GM19324 (cell line): ENCODE measurements around the gene PRKCA.
"Not testable (repeated sequence)": the region's sequence is repeated elsewhere in the genome, so short reads cannot be mapped to it uniquely, and the experiment has no call there.

Experiments
- ATAC-seq: cut with Tn5 transposase; IDR thresholded peaks from one replicate; pipeline ENCODE4 v1.9.1; 2021; ENCODE audit warnings: mild to moderate bottlenecking, moderate library complexity; ENCODE audit not compliant: unreplicated experiment, low FRiP score

PRKCA gene

DNA sequence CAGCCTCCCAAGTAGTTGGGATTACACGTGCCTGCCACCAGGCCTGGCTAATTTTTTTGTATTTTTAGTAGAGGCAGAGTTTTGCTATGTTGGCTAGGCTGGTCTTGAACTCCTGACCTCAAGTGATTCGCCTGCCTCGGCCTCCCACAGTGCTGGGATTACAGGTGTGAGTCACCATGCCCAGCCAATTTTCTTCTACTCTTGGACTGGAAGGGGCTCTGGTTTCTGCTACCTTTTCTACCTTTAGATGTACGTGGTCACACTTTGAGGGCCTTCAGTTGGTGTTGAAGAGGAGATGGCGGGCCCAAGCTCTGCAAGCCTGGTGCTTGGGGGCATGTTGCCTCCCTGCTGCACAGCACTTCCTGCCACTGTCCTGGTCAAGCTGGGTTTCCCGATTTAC lies 173.6 kb downstream of the PRKCA start:
- ATAC-seq = no peak

DNA sequence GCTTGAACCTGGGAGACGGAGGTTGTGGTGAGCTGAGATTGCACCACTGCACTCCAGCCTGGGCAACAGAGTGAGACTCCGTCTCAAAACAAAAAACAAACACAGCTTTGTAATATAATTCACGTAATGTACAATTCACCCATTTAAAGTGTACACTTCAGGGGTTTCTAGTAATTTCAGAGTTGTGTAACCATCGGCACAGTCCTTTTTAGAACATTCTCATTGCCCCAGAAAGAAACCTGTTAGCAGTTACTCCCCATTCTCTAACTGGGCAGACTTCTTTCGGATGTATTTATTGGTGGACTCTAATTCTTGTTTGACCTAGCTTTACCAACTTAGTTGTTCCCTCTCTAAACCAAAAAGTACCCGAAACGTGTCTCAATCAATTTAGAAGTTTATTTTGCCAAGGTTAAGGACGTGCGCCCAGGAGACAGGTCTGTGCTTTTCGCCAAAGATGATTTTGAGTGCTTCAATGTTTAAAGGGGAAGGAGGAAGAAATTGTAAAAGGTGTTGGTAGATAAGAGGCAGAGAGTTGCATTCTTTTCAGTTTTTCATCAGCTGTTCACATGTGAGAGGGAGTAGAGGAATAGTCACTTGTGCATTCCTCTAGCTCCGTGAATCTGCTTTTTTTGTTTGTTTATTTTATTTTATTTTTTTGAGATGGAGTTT lies 175.3 kb downstream of the PRKCA start:
- no peak for ATAC-seq

DNA sequence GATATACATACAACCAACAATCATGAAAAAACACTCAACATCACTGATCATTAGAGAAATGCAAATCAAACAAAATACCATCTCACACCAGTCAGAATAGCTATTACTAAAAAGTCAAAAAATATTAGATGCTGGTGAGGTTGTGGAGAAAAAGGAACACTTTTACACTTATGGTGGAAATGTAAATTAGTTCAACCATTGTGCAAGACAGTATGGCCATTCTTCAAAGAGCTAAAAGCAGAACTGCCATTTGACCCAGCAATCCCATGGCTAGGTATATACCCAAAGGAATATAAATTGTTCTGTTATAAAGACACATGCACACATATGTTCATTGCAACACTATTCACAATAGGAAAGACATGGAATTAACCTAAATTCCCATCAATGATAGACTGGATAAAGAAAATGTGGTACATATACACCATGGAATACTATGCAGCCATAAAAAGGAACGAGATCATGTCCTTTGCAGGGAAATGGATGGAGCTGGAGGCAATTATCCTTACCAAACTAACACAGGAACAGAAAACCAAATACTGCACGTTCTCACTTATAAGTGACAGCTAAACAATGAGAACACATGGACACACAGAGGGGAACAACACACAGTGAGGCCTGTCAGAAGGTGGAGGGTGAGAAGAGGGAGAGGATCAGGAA lies 176.9 kb downstream of the PRKCA start:
- ATAC-seq = not testable (repeated sequence)

DNA sequence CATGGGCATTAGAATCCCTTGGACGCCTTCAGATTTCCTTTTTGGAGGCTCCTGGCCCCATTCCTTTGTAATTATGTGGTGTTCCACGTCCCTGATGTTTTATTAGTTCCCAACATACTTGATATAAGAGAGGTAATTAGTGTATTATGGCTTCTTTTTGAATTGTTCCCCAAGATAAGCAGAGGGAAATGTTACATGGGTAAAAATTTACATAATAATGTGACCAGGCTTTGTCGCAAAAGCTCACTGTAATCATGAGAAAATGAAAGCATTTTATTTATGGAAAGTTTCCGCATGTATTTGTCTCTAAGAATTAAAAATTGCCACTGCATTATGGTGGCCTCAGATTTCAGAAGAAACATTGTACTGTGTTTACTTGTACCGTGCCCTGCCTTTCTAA lies 177.8 kb downstream of the PRKCA start:
- no peak for ATAC-seq

DNA sequence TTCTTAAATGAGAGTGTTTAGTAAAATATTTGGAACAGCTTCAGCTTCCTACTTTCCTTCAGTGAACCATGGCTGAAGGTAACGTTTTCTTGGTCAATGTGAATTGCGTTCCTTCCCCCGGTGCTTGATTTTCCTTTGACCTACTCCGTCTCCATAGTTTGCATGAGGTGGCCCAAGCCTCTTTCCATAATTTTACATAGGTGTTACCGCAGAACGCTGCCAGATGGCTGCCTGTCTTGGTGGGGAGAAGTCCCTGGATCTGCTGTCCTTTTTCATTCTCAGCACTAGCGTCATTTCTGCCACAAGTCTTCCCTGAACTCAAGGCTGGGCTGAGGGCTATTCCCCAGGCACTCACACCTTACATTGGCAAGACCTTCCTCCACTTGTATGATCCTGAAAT lies 178.4 kb downstream of the PRKCA start:
- no peak for ATAC-seq

DNA sequence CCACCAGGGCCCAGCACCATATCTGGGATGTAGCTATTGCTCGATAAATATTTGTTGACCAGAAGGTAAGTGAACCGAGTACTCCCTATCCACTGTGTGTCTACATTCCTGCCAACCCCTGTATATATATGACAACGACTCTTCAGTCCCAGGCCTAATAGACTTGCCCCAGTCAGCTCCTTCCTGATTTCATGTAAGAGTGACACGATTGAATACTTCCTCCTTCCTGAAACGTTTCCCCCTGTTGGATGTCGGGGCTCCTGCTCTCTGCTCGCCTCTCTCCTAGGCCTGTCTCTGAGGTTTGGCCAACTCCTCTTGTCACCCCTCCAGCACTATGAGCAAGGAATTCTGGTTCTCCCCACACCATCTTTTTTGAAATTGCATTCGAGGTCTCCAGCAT lies 178.9 kb downstream of the PRKCA start:
- no peak for ATAC-seq

DNA sequence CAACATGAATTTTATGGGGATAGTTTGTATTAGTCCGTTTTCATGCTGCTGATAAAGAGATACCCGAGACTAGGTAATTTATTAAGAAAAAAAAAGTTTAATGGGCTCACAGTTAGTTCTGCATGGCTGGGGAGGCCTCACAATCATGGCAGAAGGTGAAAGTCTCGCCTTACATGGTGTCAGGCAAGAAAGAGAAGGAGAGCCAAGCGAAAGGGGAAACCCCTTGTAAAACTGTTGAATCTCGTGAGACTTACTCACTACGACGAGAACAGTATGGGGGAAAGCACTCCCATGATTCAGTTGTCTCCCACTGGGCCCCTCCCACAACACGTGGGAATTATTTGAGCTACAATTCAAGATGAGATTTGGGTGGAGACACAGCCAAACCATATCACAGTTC lies 181.5 kb downstream of the PRKCA start:
- no peak for ATAC-seq

DNA sequence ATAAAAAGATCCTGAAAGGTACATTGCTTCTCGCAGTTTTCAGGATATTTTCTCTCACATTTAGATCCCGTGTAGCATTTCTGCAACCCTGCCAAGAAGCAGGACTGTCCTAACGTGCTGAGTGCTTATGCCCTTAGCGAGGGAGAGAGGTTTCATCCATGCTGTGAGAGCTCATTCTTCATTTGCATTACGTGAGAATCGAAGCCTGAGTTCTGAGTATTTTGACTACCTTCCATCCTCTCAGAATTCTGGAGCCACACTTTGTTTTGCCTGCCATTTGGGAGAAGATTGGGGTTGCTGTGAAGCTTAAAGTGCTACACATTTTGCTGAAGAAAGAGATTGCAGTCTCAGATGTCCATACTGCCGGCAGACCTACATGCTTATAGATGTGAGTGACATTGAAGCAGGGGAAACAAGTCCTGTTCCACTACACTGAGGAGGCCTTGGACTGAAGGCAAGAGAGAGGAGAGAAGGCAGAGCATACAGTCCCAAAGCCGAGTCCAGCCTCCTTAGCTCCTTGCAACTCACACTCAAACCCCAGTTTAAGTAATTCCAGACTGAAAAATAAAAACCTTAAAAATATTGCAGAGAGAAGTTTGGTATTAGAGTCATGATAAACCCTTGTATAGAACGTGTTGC lies 183.0 kb downstream of the PRKCA start:
- ATAC-seq = no peak

DNA sequence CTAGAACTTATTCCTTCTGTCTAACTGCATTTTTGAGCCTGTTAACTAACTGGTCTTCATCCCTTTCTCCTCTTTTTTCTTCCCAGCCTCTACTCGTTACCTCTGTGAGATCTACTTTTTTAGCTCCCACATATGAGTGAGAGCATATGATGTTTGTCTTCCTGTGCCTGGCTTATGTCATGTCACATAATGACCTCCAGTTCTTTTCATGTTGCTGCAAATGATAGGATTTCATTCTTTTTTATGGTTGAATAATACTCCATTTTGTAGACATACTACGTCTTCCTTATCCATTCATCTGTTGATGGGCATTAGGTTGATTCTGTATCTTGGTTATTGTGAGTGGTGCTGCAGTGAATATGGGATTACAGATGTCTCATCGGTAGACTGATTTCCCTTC lies 184.7 kb downstream of the PRKCA start:
- ATAC-seq = no peak

DNA sequence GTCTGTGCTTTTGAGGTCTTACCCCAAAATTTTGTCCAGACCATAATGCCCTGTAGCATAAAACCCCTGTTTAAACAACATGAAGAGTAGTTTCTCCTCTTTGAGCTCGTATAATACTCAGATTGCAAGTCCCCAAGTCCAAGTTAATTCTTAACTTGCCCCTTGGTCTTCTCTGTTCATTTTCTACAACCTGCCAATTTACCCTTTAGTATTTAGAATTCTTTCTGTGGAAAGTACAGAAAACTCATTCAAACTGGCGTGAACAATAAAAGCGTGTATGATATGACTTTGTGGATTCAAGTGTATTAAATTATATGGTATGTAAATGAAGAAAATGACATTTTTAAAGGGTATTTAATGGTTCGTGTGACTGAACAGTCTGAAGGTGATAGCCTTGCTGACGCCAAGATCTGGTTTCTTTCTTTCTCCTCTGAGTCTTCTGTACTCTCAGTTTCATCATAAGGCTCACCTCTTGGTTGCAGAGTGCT lies 185.6 kb downstream of the PRKCA start:
- no peak for ATAC-seq

DNA sequence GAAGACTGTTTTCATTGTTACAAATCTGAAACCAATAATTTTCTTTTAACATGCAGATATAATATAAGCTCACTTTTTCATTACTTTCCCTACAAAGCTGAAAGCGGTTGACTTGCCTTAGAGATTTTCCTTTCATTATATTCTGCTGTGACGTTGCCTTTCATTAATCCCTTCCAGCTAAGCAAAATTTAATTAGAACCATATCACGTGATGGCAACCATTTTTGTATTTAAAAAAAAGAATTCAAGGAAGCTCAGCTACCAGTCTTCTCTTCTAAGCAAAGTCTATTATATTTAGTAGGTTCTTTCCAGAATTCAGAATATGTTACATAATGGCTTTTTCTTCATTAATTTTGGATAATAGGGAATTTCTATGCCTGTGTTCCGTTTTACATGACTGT lies 186.5 kb downstream of the PRKCA start:
- ATAC-seq = no peak

DNA sequence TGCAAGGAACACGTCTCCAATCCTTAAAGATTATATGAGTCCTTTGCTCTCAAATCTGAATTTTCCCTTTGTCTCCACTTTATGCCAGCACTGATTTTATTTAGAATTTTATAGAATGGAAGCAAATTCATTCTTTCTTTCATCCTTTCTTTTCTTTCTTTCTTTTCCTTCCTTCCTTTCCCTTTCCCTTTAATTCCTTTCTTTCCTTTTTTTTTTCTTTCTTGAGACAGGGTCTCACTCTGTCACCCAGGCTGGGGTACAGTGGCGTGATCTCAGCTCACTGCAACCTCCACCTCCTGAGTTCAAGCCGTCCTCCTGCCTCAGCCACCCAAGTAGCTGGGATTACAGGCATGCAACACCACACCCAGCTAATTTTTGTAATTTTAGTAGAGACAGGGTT lies 187.2 kb downstream of the PRKCA start:
- not testable (repeated sequence) for ATAC-seq

DNA sequence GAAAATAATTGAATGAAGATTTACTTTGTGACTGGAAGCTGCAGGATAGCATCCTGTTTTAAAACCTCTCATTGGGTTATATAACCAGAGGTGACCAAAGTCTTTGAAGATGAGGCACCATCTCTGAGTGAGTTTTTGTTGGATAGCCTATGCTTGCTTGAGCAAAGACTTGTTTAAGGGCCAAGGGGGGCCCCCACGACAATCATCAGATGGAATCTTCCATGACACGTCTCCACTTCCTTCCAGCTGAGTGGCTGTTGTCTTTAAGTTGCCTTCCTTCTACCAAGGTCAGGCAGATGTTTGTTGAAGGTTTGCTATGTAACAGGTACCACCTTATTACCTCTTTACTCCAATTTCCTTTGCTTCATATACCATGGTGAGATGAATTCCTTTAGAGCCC lies 188.8 kb downstream of the PRKCA start:
- no peak for ATAC-seq

DNA sequence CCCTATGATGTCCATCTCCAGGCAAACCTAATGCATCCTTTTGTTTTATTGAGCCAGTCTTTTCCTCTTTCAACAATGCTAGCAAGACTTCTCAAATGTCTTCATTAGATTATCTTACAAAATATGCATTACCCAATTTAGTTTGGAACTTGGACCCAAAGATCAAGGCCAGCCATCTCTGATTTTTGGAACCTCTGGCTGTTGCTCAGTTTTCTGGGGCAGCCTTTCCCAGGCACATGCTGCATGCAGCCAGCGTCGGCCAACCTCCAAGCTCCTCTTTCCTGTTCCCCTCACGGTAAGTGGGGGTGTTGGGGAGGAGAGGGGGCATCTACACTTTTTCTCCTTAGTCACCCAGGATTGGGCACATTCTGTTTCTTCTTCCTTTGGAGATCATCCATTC lies 189.3 kb downstream of the PRKCA start:
- no peak for ATAC-seq

DNA sequence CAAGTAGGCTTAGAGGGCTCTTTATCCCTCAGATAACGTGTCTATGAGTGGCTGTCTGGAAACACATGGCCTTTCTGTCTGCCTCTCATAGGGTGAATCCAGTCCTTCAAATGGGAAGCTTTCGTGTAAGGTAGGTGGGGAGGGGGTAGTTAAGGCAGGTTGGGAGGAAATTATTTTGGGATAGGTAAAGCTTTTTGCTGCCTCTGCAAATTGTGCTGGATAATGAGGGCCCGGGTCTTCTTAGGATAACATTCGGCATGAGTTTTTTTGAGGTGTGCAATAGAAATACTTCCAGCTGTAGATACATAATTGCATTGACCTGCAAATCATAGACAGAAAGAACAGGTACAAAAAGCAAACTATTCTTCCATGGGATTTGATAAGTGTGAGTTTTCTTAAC lies 189.7 kb downstream of the PRKCA start:
- ATAC-seq = no peak

DNA sequence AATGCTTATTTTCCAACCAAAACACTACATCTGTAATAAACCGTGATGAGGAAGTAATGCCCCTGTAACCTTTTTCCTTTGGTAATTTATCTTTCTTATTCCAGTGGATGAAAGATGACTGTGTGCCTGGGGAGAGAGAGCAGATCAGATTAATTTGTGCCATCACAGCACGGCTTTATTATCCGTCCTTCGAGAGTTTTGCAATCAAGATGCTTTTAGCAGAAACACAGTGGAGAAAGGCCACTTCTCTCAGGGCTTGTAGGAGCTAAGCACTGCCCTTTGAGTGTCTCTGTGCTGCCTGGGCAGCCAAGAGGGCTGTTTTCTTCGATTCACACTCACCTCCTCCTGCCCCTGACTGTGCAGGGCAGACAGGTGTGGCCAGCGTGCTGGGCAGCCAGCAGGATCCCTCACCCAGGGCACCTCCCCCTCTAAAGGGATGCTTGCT lies 190.2 kb downstream of the PRKCA start:
- ATAC-seq = no peak

DNA sequence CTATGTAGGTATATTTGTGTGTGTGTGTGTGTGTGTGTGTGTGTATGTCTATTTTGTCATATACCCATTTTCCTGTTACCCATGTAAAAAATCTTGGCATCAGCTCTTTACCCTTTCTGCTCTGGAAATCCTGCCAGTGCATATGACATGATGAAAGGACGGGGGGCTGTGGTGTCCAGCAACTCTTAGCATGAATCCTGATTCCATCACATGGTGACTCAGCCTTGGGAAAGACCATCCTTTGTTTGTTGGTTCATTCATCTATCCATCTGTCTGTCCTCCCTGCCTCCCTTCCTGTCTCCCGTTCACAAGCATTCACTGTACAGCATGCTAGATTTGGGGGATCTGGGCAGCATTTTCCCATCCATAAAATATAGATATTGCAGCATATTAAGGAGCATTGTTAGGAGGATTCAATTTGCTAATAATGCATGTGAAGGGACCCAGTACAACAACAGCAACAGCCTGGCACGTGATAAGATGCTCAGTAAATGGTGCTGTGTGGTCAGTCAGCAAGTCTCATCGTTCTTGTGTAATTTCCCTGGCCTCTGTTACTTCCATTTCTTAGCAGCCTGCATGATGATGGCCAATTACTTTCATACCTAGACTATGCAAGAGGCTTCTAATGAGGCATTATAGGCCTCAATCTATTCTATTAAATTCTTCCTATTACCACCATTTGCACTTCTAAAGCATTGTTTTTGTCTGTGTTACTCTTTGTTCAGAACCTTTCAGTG lies 191.0 kb downstream of the PRKCA start:
- no peak for ATAC-seq

DNA sequence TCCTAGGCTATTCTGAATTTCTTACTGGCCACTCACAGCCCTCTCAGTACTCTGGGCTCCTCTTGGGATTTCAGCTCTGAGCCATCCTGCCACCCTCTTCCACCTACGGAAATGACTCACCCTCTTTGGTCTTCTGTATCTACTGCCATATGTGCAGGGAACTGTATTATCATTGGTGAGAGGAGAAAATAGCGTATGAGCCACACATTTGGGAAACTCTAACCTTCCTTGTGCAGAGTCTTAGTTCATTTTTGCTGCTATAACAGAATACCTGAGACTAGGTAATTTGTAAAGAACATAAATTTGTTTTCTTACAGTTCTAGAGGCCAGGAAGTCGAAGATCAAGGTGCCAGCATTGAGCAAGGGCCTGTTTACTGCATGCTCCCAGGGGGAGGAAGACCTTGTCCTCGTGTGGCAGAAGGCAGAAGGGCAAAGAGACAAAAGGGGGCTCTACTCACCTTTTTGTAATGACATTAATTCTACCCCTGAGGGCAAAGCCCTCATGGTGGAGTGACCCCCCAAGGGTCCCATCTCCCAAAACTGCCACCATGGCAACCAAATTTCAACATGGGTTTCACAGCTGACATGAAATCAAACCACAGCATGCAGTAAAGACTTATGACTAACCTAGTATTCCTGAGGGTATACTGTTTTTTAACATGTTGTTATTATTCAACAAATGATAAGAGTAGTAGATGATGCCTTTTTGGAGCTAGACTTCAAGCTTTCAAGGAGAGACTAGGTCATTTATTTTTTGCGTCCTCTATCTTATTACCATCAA lies 191.8 kb downstream of the PRKCA start:
- ATAC-seq = no peak

DNA sequence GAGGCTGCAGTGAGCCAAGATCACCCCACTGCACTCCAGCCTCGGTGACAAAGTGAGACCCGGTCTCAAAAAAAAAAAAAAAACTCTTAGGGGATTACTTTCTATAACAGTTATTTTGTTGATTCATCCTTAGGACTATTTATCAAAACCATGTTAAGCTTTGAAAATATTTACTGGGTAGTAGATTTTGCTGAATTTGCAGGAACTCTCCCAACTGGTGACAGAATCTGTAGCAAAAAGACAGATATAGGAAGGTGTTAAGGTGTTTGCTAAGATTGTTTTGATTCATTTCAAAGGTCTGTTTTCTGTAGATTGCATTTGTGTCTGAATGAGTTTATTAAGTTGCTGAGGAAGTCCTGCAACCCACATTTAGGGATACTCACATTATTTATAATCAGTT lies 192.6 kb downstream of the PRKCA start:
- no peak for ATAC-seq

DNA sequence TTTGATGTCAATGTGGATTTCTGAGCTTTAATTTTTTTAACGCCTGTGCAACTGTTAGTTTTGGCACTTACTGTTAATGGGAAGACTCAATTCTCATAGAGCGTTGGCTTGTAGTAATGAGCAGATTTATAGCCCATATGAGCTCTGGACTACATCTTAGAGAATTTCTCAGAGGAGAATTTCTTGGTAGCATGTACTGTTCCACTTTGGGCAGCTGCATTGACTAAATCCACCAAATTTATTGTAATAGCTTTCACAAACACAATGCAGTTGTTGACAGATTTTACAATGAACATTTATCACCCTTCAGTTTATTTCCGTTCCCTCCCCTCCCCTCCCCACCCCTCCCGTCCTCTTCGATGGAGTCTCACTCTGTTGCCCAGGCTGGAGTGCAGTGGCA lies 193.9 kb downstream of the PRKCA start:
- ATAC-seq = no peak
